IMR-90 (cell line): ENCODE measurements around the gene SLC25A38. TPM values are rescaled to one million over a fixed set of nuclear protein-coding genes. Genes with fewer than 3 reads are reported as not detected.

Experiments
- ATAC-seq: fragments of 200-7000 bp; cut with Tn5 transposase; 2 replicates; pipeline ENCODE4 v1.9.1; 2020; ENCODE audit warnings: low read depth, mild to moderate bottlenecking, moderate library complexity
- BruUV-seq: library from RNA; stranded (reverse); fragments of 400-500 nt; replicated peaks from 2 replicates; lab custom pipeline; 2021; lab: Mats Ljungman, UMichigan
- CTCF ChIA-PET: fragments of 300-600 bp; formaldehyde crosslinking; extraction: SDS; loops from one replicate; lab custom pipeline; 2021; ENCODE audit warnings: antibody characterized with exemption; lab: Yijun Ruan, JAX
- POLR2A ChIA-PET: fragments of 300-600 bp; sonication (Branson Sonifier 250); formaldehyde crosslinking; loops from one replicate; lab custom pipeline; 2022; ENCODE audit warnings: antibody characterized with exemption; ENCODE audit not compliant: unreplicated experiment; lab: Charles Lee
- DNase-seq: peaks from one replicate; pipeline ENCODE4 v3.0.0; 2013
- H2AFZ ChIP-seq: replicated peaks from 2 replicates; pipeline ENCODE3; 2013; ENCODE audit warnings: low read length, mild to moderate bottlenecking; ENCODE audit not compliant: poor library complexity
- H2AK5ac ChIP-seq: 2 replicates; pipeline ENCODE4 v1.6.1; 2013; ENCODE audit warnings: low read depth, low read length, inconsistent platforms
- H2AK9ac ChIP-seq: replicated peaks from 2 replicates; pipeline ENCODE3; 2013; ENCODE audit warnings: mild to moderate bottlenecking, low read depth, low read length, moderate library complexity; ENCODE audit not compliant: poor library complexity
- H2BK120ac ChIP-seq: 2 replicates; pipeline ENCODE4 v1.6.1; 2013; ENCODE audit warnings: low read depth, low read length, inconsistent platforms
- H2BK15ac ChIP-seq: 3 replicates; pipeline ENCODE4 v1.6.1; 2013; ENCODE audit warnings: low read depth, low read length, inconsistent platforms
- H2BK20ac ChIP-seq: 2 replicates; pipeline ENCODE4 v1.6.1; 2013; ENCODE audit warnings: low read depth, mild to moderate bottlenecking, inconsistent platforms, low read length, moderate library complexity
- H2BK5ac ChIP-seq: 2 replicates; pipeline ENCODE4 v1.6.1; 2013; ENCODE audit warnings: mild to moderate bottlenecking, low read depth, low read length, inconsistent platforms; ENCODE audit not compliant: poor library complexity, severe bottlenecking
- H3K14ac ChIP-seq: replicated peaks from 2 replicates; pipeline ENCODE4 v1.6.1; 2013; ENCODE audit warnings: low read depth, low read length, inconsistent platforms
- H3K18ac ChIP-seq: 2 replicates; pipeline ENCODE4 v1.6.1; 2013; ENCODE audit warnings: low read depth, low read length, control low read depth
- H3K23ac ChIP-seq: 2 replicates; pipeline ENCODE4 v1.6.1; 2013; ENCODE audit warnings: low read depth, low read length, inconsistent platforms
- H3K27ac ChIP-seq: 2 replicates; pipeline ENCODE4 v1.5.1; 2013; ENCODE audit warnings: mild to moderate bottlenecking, control low read depth, low read length; ENCODE audit not compliant: insufficient read depth
- H3K27me3 ChIP-seq: 2 replicates; pipeline ENCODE4 v1.6.1; 2013; ENCODE audit warnings: low read length; ENCODE audit not compliant: control insufficient read depth, insufficient read depth
- H3K36me3 ChIP-seq: 2 replicates; pipeline ENCODE4 v1.6.1; 2013; ENCODE audit warnings: low read length, mixed read lengths; ENCODE audit not compliant: control insufficient read depth, insufficient read depth
- H3K4ac ChIP-seq: 2 replicates; pipeline ENCODE4 v1.6.1; 2013; ENCODE audit warnings: low read depth, low read length, inconsistent platforms
- H3K4me1 ChIP-seq: 2 replicates; pipeline ENCODE4 v1.6.1; 2013; ENCODE audit warnings: low read length, mixed read lengths; ENCODE audit not compliant: control insufficient read depth, insufficient read depth
- H3K4me2 ChIP-seq: 2 replicates; pipeline ENCODE4 v1.6.1; 2013; ENCODE audit warnings: low read depth, mild to moderate bottlenecking, control low read depth, low read length, moderate library complexity
- H3K4me3 ChIP-seq: 2 replicates; pipeline ENCODE4 v1.5.1; 2013; ENCODE audit warnings: low read depth, mild to moderate bottlenecking, control low read depth, low read length, moderate library complexity; ENCODE audit not compliant: insufficient read depth
- H3K56ac ChIP-seq: 2 replicates; pipeline ENCODE4 v1.6.1; 2013; ENCODE audit warnings: low read length, inconsistent platforms; ENCODE audit not compliant: insufficient read depth; ENCODE audit errors: extremely low read depth
- H3K79me1 ChIP-seq, 2 experiments: 2 replicates each; pipeline ENCODE4 v1.6.1; 2013; ENCODE audit warnings: low read length in 2 of 2, inconsistent platforms in 1 of 2, low read depth in 1 of 2
- H3K9ac ChIP-seq: 2 replicates; pipeline ENCODE4 v1.6.1; 2013; ENCODE audit warnings: low read depth, low read length, control low read depth
- H3K9me1 ChIP-seq: 2 replicates; pipeline ENCODE4 v1.6.1; 2013; ENCODE audit warnings: low read length, inconsistent platforms; ENCODE audit not compliant: insufficient read depth
- H3K9me3 ChIP-seq: 2 replicates; pipeline ENCODE4 v1.6.1; 2013; ENCODE audit warnings: low read length; ENCODE audit not compliant: control insufficient read depth, insufficient read depth
- H4K20me1 ChIP-seq: 2 replicates; pipeline ENCODE4 v1.6.1; 2013; ENCODE audit warnings: low read length, inconsistent platforms; ENCODE audit not compliant: insufficient read depth
- H4K5ac ChIP-seq: 2 replicates; pipeline ENCODE4 v1.6.1; 2013; ENCODE audit warnings: mild to moderate bottlenecking, low read depth, low read length, control low read depth
- H4K8ac ChIP-seq, 2 experiments: 2 replicates each; pipeline ENCODE4 v1.6.1; 2013; ENCODE audit warnings: low read depth in 2 of 2, low read length in 2 of 2, control low read depth in 1 of 2, inconsistent platforms in 1 of 2
- H4K91ac ChIP-seq: 2 replicates; pipeline ENCODE4 v1.6.1; 2013; ENCODE audit warnings: low read depth, low read length, inconsistent platforms; ENCODE audit not compliant: insufficient read depth
- BHLHE40 ChIP-seq: fragments of 150-350 bp; IDR thresholded peaks from 2 replicates; pipeline ENCODE4 v1.6.1; 2016; ENCODE audit warnings: mild to moderate bottlenecking, low read depth, low read length
- CEBPB ChIP-seq: IDR thresholded peaks from 2 replicates; pipeline ENCODE4 v1.6.1; 2012; ENCODE audit warnings: low read depth, low read length, improper control_type of control experiment
- CHD1 ChIP-seq: IDR thresholded peaks from 2 replicates; pipeline ENCODE4 v1.6.1; 2012; ENCODE audit warnings: low read depth, low read length, improper control_type of control experiment
- FOS ChIP-seq: fragments of 150-350 bp; IDR thresholded peaks from 2 replicates; pipeline ENCODE4 v1.6.1; 2016; ENCODE audit warnings: low read depth, low read length
- MAFK ChIP-seq: IDR thresholded peaks from 2 replicates; pipeline ENCODE4 v1.6.1; 2012; ENCODE audit warnings: low read depth, low read length, improper control_type of control experiment
- MAZ ChIP-seq: IDR thresholded peaks from 2 replicates; pipeline ENCODE4 v1.6.1; 2012; ENCODE audit warnings: low read depth, mild to moderate bottlenecking, low read length, improper control_type of control experiment, moderate library complexity, borderline replicate concordance
- MXI1 ChIP-seq: IDR thresholded peaks from 2 replicates; pipeline ENCODE4 v1.6.1; 2012; ENCODE audit warnings: low read depth, mild to moderate bottlenecking, low read length, moderate library complexity, borderline replicate concordance
- NFE2L2 ChIP-seq: fragments of 150-350 bp; IDR thresholded peaks from 2 replicates; pipeline ENCODE4 v1.6.1; 2016; ENCODE audit warnings: low read depth, mild to moderate bottlenecking, low read length
- POLR2A ChIP-seq: IDR thresholded peaks from 2 replicates; pipeline ENCODE4 v1.6.1; 2012; ENCODE audit warnings: mild to moderate bottlenecking, low read depth, low read length
- RAD21 ChIP-seq: IDR thresholded peaks from 2 replicates; pipeline ENCODE4 v1.6.1; 2012; ENCODE audit warnings: low read length, improper control_type of control experiment
- RCOR1 ChIP-seq: IDR thresholded peaks from 2 replicates; pipeline ENCODE4 v1.6.1; 2012; ENCODE audit warnings: mild to moderate bottlenecking, low read length, improper control_type of control experiment; ENCODE audit not compliant: insufficient replicate concordance
- RFX5 ChIP-seq: IDR thresholded peaks from 2 replicates; pipeline ENCODE4 v1.8.0; 2012; ENCODE audit warnings: low read depth, mild to moderate bottlenecking, low read length, moderate library complexity
- SMC3 ChIP-seq: fragments of 150-350 bp; IDR thresholded peaks from 2 replicates; pipeline ENCODE4 v1.6.1; 2016; ENCODE audit warnings: low read depth, mild to moderate bottlenecking, antibody characterized with exemption, low read length, moderate library complexity
- USF2 ChIP-seq: fragments of 150-350 bp; IDR thresholded peaks from 2 replicates; pipeline ENCODE4 v1.6.1; 2017; ENCODE audit warnings: mild to moderate bottlenecking, antibody characterized with exemption, low read length, low read depth
- WGBS, 2 experiments: methylation state at CpG; one replicate each; pipeline versions ENCODE4 v1.1.5 to v1.1.7; 2013; ENCODE audit warnings: missing lambda C conversion rate in 2 of 2; ENCODE audit not compliant: insufficient read length in 1 of 2; ENCODE audit errors: extremely low coverage in 2 of 2; 5-methylcytosine and 5-hydroxymethylcytosine counted together
- dilution Hi-C: fragments of 300-500 bp; cut with HindIII; formaldehyde crosslinking; loops from one replicate; pipeline ENCODE4 v1.14.3; 2018; ENCODE audit warnings: low sequenced_read_pairs; ENCODE audit not compliant: unreplicated experiment
- in situ Hi-C: fragments of 300-500 bp; cut with MboI; formaldehyde crosslinking; loops from 3 replicates; pipeline ENCODE4 v1.14.3; 2019; ENCODE audit warnings: low sequenced_read_pairs, inconsistent platforms, mixed read lengths
- intact Hi-C: fragments of 100-400 bp; cut with micrococcal nuclease; formaldehyde crosslinking; loops from 2 replicates; pipeline ENCODE4 v1.10.0; 2022
- polyA plus RNA-seq, 3 experiments: library from polyadenylated mRNA; depleted of rRNA; stranded (reverse); fragments of >200 nt; gene quantifications; 2 replicates each; pipeline ENCODE4 v1.2.3, GENCODE V29; 2012; ENCODE audit warnings: low replicate concordance in 1 of 3
- total RNA-seq: library from RNA; depleted of rRNA; stranded (reverse); fragments of >200 nt; gene quantifications from 2 replicates; pipeline ENCODE4 v1.2.3, GENCODE V29; 2012
- TF ChIP-seq, protein P1 (sequence below): fragments of 150-350 bp; IDR thresholded peaks from 2 replicates; pipeline ENCODE4 v1.6.1; 2016; ENCODE audit warnings: low read depth, mild to moderate bottlenecking, low read length, moderate library complexity, borderline replicate concordance
- TF ChIP-seq, protein P2 (sequence below): conservative IDR thresholded peaks from 2 replicates; pipeline ENCODE4 v1.5.1; 2012; ENCODE audit warnings: mild to moderate bottlenecking, low read depth, low read length, improper control_type of control experiment

Gene SLC25A38
- total and polyA plus RNA-seq, 2 of the 4 experiments (the other 2 are of a cell fraction) = 17.4 to 22.6 TPM

DNA sequence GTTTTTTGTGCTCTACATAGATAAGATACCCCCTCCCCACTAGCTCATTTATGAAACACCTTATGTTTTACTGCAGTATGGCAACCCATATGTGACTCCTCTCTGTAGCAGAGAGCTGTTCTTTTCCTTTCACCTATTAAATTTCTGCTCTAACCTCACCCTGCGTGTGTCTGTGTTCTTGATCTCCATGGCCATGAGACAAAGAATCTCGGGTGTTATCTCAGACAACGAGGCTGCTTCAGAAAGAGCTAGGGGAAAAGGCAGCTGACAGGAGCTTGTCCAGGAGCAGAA lies 35.6 kb upstream of the SLC25A38 start:
- H3K9me1 ChIP-seq = no peaks in the 10 kb centered on the region
- H2BK120ac ChIP-seq = no peak overlapping the region
- no peaks in the 10 kb centered on the region; the same call in 1 of the 2 replicates for H3K27me3 ChIP-seq
- ATAC-seq (no peak), DNase-seq (no peak)
- no peak overlapping the region for H3K14ac ChIP-seq
- no peak overlapping the region for H2AK5ac ChIP-seq
- no peaks in the 10 kb centered on the region for H3K36me3 ChIP-seq
- H3K18ac ChIP-seq = no peak overlapping the region
- TF ChIP-seq FOS = no peak
- TF ChIP-seq MXI1 = no peak
- no peak for TF ChIP-seq MAZ
- TF ChIP-seq NFE2L2 = no peak
- no peak for TF ChIP-seq RFX5
- TF ChIP-seq BHLHE40 = no peak
- TF ChIP-seq, protein P1, sequence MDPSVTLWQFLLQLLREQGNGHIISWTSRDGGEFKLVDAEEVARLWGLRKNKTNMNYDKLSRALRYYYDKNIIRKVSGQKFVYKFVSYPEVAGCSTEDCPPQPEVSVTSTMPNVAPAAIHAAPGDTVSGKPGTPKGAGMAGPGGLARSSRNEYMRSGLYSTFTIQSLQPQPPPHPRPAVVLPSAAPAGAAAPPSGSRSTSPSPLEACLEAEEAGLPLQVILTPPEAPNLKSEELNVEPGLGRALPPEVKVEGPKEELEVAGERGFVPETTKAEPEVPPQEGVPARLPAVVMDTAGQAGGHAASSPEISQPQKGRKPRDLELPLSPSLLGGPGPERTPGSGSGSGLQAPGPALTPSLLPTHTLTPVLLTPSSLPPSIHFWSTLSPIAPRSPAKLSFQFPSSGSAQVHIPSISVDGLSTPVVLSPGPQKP = no peak
- TF ChIP-seq, protein P2, sequence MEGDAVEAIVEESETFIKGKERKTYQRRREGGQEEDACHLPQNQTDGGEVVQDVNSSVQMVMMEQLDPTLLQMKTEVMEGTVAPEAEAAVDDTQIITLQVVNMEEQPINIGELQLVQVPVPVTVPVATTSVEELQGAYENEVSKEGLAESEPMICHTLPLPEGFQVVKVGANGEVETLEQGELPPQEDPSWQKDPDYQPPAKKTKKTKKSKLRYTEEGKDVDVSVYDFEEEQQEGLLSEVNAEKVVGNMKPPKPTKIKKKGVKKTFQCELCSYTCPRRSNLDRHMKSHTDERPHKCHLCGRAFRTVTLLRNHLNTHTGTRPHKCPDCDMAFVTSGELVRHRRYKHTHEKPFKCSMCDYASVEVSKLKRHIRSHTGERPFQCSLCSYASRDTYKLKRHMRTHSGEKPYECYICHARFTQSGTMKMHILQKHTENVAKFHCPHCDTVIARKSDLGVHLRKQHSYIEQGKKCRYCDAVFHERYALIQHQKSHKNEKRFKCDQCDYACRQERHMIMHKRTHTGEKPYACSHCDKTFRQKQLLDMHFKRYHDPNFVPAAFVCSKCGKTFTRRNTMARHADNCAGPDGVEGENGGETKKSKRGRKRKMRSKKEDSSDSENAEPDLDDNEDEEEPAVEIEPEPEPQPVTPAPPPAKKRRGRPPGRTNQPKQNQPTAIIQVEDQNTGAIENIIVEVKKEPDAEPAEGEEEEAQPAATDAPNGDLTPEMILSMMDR = no peak
- no peak for TF ChIP-seq MAFK
- TF ChIP-seq CEBPB = no peak
- TF ChIP-seq RCOR1 = no peak
- TF ChIP-seq USF2 = no peak
- TF ChIP-seq SMC3 = no peak
- no peak for TF ChIP-seq RAD21
- no peak for TF ChIP-seq POLR2A
- TF ChIP-seq CHD1 = no peak
- no peak overlapping the region for H2AK9ac ChIP-seq
- H3K4me1 ChIP-seq = no peaks in the 10 kb centered on the region
- H3K27ac ChIP-seq = no peak overlapping the region
- ChIA-PET CTCF (no interaction called here), POLR2A (no interaction called here)
- no peak overlapping the region for H3K56ac ChIP-seq
- no peaks in the 10 kb centered on the region for H3K9me3 ChIP-seq
- H4K91ac ChIP-seq = no peak overlapping the region
- intact Hi-C loops (no loop called here), in situ Hi-C loops (no loop called here), dilution Hi-C loops (no loop called here)
- no peak overlapping the region for H3K4me3 ChIP-seq
- H2BK20ac ChIP-seq = no peak overlapping the region
- H3K23ac ChIP-seq = no peak overlapping the region
- no peak overlapping the region for H3K4me2 ChIP-seq
- H4K8ac ChIP-seq = no peak overlapping the region
- H3K9ac ChIP-seq = no peak overlapping the region
- H3K79me1 ChIP-seq = no peaks in the 10 kb centered on the region
- H2AFZ ChIP-seq = no peak overlapping the region
- 0% methylated on average over 2 of the region's 3 CpGs; no CpG with 5 or more reads in 1 of the 2 experiments for WGBS, 2 experiments
- H2BK15ac ChIP-seq = no peak overlapping the region
- H4K20me1 ChIP-seq = no peaks in the 10 kb centered on the region
- H3K4ac ChIP-seq = no peak overlapping the region
- no peak overlapping the region for H4K5ac ChIP-seq
- no TSS peak for BruUV-seq
- H2BK5ac ChIP-seq = no peak overlapping the region
